Stimulated activated CD8-positive, alpha-beta memory T cell treated with anti-CD3 and anti-CD28 coated beads, Interleukin-7, amount 100 ng/mL, for 4 hours (primary cell): ENCODE results near the gene SNX12.
"Not testable (repeated sequence)": the region's sequence is repeated elsewhere in the genome, so short reads cannot be mapped to it uniquely, and the experiment has no call there.

Experiments
- DNase-seq, 2 donors: peaks; one replicate each; pipeline ENCODE4 v3.0.0-alpha.2; 2020; ENCODE audit warnings: low read depth in 2 of 2

The SNX12 gene

DNA sequence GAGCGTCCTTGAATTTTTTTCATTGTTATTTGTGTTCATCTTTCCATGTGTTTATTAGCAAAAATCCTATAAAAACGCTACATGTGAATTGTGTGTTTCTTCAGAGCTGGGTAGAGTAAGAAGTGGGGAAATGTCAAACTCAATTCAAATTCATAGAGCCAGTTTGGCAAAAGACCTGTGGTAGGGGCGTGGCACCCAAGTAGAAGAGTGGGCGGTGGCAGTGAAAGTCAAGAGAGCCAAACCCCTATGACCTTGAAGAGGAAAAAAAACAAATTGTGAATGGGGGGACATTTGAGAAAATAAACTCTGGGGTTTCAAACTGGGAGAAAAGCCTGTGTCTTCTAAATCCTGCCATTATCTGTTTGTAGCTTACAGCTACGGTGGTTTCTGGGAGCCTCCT, 23.1 kb upstream of the SNX12 start:
- no peak for DNase-seq

DNA sequence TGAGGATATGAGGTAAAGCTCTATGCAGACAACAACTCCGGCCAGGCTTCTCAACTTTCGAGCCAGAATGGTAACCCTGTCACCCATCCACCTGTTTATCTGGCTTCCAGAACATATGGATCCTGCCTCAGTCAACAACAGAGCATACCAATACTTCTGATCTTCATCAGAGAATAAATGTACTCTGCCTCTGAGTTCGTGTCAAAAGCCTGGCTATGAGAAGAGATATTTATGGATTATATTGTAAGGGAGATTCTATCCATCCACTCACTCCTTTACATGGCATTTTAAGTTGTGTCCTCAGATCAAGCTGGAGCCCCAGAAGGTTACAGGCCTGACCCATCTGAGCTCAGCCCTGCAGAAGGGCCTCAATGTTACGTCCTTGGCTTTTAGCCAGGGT, 17.8 kb upstream of the SNX12 start:
- DNase-seq, result no peak

DNA sequence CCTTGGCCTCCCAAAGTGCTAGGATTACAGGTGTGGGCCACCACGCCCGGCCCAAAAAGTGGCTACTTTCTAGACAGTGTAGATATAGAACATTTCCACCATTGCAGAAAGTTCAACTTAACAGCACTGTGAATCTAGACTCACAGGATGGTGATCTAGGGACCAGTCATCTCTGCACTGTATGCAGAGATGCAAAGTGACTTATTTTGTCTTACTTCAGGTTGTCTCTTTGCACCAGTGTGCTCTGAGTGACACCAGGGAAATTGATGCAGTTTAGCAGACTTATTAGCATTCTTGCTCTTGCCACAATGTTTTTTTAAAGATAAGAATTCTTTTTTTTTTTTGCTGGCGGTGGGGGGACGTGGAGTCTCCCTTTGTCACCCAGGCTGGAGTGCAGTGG, 14.7 kb upstream of the SNX12 start:
- DNase-seq, result no peak

DNA sequence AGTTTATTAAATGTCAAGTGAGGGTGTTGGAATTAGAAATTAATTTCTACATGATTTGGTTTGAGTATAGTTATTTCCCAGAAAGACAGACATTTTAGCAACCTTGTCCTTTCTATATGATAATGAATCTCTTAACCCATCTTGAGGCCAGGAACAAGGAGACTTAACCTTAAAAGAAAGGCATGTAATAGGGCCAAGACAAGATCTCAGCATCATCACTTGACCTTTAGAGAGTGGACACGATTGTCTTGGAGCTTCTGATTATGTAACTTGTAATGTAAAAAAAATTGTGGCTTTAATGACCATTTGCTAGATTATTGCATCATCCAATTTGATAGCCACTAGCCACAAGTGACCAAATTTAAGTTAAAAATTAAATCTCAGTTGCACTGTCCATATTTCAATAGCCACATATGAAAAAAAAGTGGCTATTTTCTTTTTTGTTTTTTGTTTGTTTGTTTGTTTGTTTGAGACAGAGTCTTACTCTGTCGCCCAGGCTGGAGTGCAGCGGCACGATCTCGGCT, 14.1 kb upstream of the SNX12 start:
- DNase-seq, result no peak

DNA sequence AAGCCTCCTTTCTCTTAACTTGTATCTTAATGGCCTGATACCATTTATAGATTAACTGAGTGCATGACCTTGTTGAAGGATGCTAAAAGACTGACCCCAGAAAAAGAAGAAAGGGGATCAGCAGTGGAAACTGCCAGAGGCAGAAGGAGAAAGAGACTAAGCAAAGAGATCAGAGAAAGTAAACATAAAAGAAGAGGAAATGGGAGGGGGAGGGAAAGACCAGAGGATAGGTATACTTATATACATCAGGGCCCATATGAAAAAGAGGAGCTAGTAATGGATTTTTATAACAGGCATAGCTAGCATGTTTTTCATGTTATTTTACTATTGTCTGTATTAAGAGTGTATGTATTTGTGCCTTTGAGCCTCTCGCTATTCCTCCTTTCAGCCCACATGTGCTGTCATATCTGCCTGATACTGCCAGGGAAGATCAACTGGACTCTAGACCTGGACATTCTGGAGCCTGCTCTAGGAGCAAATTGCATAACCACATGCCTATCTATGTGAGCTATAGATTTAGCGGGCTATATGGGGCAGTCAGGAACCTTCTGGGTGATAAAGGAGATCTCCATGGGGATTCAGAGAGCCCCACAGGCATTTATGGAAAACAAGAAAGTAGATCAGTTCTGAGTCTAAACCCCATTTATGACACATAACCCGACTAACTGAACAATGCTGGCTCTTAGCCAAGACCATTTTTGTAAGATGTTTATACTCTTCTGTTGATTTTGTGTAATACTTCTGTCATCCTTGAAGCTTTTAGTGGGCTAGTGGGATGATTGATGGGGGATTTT, 13.4 kb upstream of the SNX12 start:
- DNase-seq, result no peak

DNA sequence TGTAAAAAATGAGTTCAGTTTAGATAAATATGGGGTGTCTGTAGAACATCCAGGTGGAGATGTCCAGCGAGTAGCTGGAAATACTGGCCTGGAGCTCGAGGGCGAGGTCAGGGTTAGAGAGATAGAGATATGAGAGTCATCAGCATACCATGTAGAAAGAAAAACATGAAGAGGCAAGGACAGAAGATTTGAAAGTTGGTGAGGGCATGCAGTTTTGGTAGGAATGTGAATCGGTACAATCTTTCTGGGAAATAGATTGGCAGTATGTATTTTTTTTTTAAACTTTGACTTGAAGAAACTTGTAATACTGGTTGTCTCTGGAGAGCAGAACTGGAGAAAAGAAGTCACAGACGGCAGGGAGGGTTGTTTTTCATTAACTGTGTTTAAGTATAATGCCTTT, 2.4 kb upstream of the SNX12 start:
- no peak for DNase-seq

DNA sequence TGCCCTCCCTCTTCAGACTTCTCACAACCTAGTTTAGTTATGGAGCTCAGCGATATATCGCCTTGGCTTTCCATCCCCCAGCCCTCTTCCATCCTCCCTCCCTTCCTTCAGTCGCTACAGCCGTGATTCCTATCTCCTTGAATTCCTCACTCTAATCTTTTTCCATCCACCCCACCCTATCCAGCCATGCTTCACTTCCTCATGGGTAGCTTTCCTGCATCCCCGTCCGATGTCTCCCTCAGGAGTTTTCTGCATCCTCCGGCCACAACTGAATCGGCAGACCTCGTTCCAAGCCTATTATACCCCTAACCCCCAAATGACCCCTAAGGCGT, 456 bp downstream of the SNX12 start:
- no peak for DNase-seq

DNA sequence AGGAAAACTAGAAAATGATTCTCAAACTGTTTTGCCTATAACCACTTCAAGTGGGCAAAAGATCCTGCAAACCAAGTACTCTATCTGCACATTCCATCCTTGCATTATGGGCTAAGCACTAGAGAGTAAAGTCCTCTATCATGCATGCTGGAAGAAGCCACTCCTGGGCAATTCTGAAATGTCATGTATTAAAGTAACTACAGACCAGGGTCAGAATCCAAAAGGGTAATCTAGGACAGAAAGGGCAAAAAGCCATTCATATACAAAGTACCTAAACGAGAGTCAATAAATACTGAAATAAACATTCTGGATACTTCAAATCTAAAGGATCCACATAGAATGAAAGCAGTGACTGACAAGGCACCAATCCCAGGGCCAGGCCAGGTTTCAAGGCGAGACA, 1.0 kb downstream of the SNX12 start:
- no peak for DNase-seq

DNA sequence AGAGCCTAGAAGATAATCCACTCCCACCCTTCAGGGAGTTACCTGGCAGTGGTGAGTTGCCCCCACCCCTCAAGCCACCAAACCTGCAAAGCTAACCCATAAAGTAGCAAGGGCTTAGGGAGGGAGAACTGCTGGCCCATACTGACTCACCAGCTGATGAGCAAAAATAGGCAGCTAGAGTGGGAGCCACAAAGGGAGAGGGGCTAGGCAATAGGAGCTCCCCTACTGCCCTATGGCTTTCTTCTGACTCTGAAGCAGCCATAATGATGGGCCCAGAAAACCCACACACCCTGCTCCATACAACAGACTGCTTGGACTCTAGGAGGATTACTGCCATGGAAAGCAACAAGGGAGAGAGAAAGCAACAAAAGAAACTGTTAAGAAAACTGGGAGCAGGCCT, 8.0 kb downstream of the SNX12 start:
- no peak for DNase-seq

DNA sequence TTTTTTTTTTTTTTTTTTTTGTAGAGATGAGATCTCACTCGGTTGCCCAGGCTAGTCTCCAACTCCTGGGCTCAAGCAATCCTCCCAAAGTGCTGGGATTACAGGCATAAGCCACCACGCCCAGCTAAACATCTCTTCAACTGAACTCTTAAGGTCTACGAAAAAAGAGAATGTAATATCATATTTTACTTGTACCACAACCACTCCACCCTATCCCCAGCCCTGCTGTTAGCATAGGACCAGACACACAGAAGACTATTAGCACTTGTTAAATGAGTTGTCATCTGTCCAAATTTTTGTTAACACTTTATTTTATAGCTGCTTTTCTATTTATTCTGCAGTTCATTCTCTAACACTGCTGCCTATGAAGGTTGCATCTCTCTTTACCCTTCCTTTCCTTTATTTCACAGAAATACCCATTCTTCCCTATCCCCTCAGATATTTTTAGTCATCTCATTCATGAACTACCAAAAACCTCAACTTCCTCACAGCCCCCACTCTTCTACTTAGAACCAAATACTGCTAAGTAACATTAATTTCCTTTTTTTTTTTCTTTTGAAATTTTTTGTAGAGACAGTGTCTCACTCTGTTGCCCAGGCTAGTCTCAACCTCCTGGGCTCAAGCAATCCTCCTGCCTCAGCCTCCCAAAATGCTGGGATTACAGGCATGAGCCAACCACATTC, 10.1 kb downstream of the SNX12 start:
- no peak for DNase-seq

DNA sequence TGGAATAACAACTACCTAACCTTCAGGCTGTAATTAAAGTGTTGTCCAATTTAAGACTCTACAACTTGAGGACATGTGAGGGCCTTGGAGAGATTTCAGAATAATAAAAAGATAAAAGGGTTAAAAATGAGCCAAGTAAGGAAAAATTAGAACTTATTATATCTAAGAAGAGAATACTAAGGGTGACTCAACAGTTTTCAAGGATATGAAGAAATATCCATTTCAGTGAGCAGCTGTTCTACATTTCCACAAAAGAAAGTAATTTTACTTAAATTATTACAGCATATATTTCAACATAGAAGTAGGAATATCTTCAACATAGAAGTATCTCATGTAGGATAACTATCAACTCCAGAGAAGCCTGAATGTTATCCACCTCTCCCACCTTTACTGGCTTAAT, 11.3 kb downstream of the SNX12 start:
- no peak for DNase-seq

DNA sequence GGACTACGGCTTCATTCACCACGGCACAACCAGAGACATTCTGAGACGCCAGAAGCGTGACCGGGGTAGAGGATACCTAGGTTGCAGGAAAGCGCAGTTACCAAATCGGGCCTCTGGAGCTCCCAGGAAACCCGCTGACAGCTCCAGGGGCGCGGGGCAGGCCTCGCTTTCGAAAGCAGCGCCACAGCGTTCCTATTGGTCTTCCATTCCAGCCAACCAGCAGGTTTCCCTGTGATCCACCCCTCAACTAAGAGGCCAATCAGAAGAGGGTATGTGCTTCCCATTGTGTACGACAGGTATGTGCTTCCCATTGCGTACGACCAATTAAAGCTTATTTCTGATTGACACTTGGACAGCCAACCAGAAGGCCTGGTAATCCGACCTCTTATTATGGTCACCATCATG, 14.9 kb downstream of the SNX12 start:
- no peak for DNase-seq

DNA sequence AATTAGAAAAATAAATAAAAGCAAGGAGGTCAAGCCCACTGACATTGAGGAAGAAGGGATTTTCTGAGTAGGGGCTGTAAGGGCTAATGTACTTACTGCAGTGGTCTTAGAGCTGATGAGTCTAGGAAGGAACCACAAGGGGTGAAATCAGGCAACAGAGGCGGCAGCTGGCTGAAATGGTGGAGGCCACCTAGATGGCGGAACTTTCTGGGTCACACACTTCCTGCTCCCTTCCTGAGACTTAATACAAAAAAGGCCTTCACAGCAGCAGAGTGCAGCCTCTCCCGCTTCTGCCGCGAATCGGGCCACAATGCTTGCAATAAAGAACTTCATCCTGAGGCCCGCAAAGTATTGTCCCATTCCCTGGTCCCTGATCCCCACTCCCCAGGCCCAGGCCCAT, 15.4 kb downstream of the SNX12 start:
- DNase-seq, result no peak

DNA sequence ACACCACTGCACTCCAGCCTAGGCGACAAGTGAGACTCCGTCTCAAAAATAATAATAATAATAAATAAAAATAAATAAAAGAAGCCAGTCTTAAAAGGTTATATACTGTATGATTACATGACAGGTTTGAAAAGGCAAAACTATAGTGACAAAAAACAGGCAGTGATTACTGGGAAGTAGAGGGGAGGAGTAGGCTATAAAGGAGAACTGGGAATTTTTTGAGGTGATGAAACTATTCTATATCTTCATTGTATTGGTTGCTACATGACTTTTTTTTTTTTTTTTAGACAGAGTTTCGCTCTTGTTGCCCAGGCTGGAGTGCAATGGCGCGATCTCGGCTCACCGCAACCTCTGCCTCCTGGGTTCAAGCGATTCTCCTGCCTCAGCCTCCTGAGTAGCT, 20.2 kb downstream of the SNX12 start:
- not testable (repeated sequence) for DNase-seq

DNA sequence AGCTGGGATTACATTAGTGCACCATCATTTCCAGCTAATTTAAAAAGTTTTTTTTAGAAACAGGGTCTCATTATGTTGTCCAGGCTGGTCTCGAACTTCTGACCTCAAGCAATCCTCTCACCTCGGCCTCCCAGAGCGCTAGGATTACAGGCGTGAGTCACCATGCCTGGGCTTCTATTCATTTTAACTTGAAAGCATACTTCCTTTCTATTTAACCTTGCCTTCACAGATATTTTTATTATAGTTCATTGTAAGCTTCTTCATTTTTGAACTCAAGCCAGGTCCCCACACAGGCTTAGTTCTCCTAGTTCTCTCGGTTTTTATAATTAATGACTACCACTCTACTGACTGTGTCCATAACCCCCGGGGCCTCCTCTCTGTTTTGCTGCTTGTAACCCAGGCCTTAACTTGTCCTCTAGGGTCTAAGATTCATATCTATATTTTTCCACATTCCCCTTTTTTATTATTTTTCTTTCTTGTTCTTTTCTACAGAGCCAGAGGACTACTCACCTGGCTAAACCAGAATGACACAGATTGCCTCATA, 50.7 kb downstream of the SNX12 start:
- no peak for DNase-seq
